Spleen (tissue), 11 donors: Measurements from ENCODE around the gene SDK2. TPM values are rescaled to one million over a fixed set of nuclear protein-coding genes. Genes with fewer than 3 reads are reported as not detected.

ENCODE experiments used
- DNase-seq: peaks from one replicate; pipeline ENCODE4 v3.0.0-alpha.2; 2020
- H3K27ac ChIP-seq, 8 donors: fragments of 200-600 bp; sonication (generic) in 7 of 8; 1 replicate in 4 of 8; 2 replicates in 4 of 8; pipeline versions ENCODE4 v1.5.0 to v1.8.0; 2016 to 2021; ENCODE audit warnings: inconsistent platforms in 4 of 8, mild to moderate bottlenecking in 4 of 8, moderate library complexity in 1 of 8
- H3K27me3 ChIP-seq, 7 donors: fragments of 200-600 bp; sonication (generic) in 6 of 7; replicated peaks in 1 of 7; 1 replicate in 4 of 7; 2 replicates in 3 of 7; pipeline versions ENCODE4 v1.5.0 to v1.8.0; 2016 to 2021; ENCODE audit warnings: inconsistent platforms in 3 of 7, mild to moderate bottlenecking in 1 of 7
- H3K36me3 ChIP-seq, 6 donors: fragments of 200-600 bp; sonication (generic) in 5 of 6; 1 replicate in 4 of 6; 2 replicates in 2 of 6; pipeline versions ENCODE4 v1.5.0 to v1.8.0; 2016 to 2021; ENCODE audit warnings: inconsistent platforms in 2 of 6
- H3K4me1 ChIP-seq, 6 donors: fragments of 200-600 bp; sonication (generic) in 5 of 6; 1 replicate in 3 of 6; 2 replicates in 3 of 6; pipeline versions ENCODE4 v1.5.0 to v1.8.0; 2016 to 2021; ENCODE audit warnings: inconsistent platforms in 3 of 6
- H3K4me3 ChIP-seq, 8 donors: fragments of 200-600 bp; sonication (generic) in 7 of 8; 1 replicate in 4 of 8; 2 replicates in 4 of 8; pipeline versions ENCODE4 v1.5.0 to v1.8.0; 2016 to 2021; ENCODE audit warnings: inconsistent platforms in 4 of 8, mild to moderate bottlenecking in 4 of 8, moderate library complexity in 2 of 8
- H3K9me3 ChIP-seq, 8 donors: fragments of 200-600 bp; sonication (generic) in 7 of 8; 1 replicate in 4 of 8; 2 replicates in 4 of 8; pipeline versions ENCODE4 v1.5.0 to v1.8.0; 2016 to 2021; ENCODE audit warnings: inconsistent platforms in 4 of 8
- POLR2A ChIP-seq, 3 donors: fragments of 450-650 bp; IDR thresholded peaks; one replicate each; pipeline ENCODE4 v1.5.1; 2017; ENCODE audit warnings: antibody characterized with exemption in 3 of 3, mild to moderate bottlenecking in 1 of 3
- POLR2AphosphoS5 ChIP-seq, 3 donors: sonication (generic); formaldehyde crosslinking; IDR thresholded peaks; one replicate each; pipeline ENCODE4 v1.5.1; 2017; ENCODE audit warnings: antibody characterized with exemption in 3 of 3
- WGBS, 5 donors: extraction: QIAGEN DNeasy Blood & Tissue Kit in 3 of 5; methylation state at CpG; one replicate each; pipeline versions ENCODE4 v1.1.5 to v1.1.7; 2013 to 2018; 5-methylcytosine and 5-hydroxymethylcytosine counted together
- intact Hi-C: fragments of 100-400 bp; cut with DNase I; formaldehyde crosslinking; loops from one replicate; pipeline ENCODE4 v1.15.0; 2023; ENCODE audit warnings: low total_unique reads
- polyA plus RNA-seq, 3 donors: library from polyadenylated mRNA; stranded (reverse); fragments of 200-250 nt; gene quantifications; one replicate each; pipeline ENCODE4 v1.2.1, GENCODE V29; 2013
- total RNA-seq, 7 donors: library from RNA; depleted of rRNA in 3 of 7; stranded (reverse); fragments of >200 nt in 3 of 7; fragmentation: NEBNext Ultra II Directional in 4 of 7; extraction: Animal tissue kit (Norgen Biotek cat#: 25700) in 4 of 7; gene quantifications; one replicate each; pipeline versions ENCODE4 v1.1.0 to v1.2.1, GENCODE V29; 2016 to 2021
- TF ChIP-seq, protein P1 (sequence below), 11 experiments: fragments of 200-600 bp in 7 of 11; fragments of 450-650 bp in 4 of 11; sonication (generic) in 4 of 11; IDR thresholded peaks in 8 of 11; conservative IDR thresholded peaks in 3 of 11; 1 replicate in 7 of 11; 2 replicates in 4 of 11; pipeline versions ENCODE4 v1.4.0 to v1.8.0; 2016 to 2021; ENCODE audit warnings: antibody characterized with exemption in 11 of 11, inconsistent platforms in 4 of 11, mild to moderate bottlenecking in 1 of 11
- donor health status: healthy with polysubstance abuse.
- donor health status: DM: no; HTN: no; CAD: no; lungs with moderate emphysema.
- donor health status: DM: no; HTN: no; CAD: no.
- donor health status: Bipolar disorder and iron deficiency.
- donor health status: healthy.
- donor health status: DM: no; HTN: no; CAD: no.
- donor health status: DM: yes; HTN: yes; CAD: no.

Gene SDK2
- total and polyA plus RNA-seq, 10 donors, result 0.86 to 16.5 (median 9.7) TPM

DNA sequence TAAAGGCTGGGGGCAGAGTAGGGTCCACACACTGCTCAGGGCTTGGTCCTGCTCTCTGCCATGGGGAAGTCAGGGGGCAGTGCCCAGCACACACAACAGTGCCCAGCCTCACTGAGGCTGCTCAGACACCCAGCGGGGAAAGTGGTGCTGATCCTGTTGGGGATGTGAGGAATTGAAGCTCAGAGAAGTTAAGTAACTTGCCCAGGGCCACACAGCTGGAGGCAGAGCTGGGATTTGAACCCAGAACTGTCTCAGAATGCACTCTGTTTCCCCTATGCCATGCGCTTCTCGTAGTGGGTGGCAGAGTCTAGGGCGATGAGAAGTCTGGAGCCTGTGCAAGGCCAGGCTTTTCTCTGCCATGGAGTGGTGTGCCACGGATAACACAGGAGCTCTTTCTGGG is 59.3 kb downstream of the SDK2 start:
- H3K9me3 ChIP-seq, result no peaks in the 10 kb centered on the region
- peaks cover 12 to 52% (median 27%) of the 10 kb centered on the region in 6 donors for H3K4me1 ChIP-seq
- no peak overlapping the region for H3K27ac ChIP-seq
- no peaks in the 10 kb centered on the region for H3K36me3 ChIP-seq
- no peak overlapping the region for H3K4me3 ChIP-seq
- DNase-seq, result no peak
- intact Hi-C loops, result no loop called here
- no peak for TF ChIP-seq POLR2A (IDR thresholded peaks at IDR 0.05)
- WGBS, 5 donors, result 91 to 97% (median 96%) methylated on average over 4 to 5 of the region's 5 CpGs
- no peaks in the 10 kb centered on the region for H3K27me3 ChIP-seq

DNA sequence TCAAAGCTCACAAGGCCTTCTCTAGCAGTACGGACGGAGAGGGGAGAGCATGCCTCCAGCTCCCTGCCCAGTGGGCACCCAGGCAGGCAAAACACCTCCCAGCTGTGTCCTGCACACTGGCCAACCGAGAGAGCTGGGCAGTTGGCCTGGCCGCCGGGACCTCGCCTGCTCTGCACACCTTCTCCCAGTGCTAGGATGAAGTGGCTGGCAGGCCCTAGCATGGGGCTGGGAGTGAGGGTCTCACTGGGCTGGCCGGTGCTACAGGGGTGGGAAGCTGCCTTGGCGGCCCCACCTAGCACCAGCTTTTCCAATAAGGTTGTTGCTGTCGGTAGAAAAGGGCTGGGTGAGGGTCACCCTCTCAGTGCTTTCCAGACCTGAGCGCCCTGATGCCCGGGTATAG is 60.2 kb downstream of the SDK2 start:
- DNase-seq, result no peak
- TF ChIP-seq, protein P1, sequence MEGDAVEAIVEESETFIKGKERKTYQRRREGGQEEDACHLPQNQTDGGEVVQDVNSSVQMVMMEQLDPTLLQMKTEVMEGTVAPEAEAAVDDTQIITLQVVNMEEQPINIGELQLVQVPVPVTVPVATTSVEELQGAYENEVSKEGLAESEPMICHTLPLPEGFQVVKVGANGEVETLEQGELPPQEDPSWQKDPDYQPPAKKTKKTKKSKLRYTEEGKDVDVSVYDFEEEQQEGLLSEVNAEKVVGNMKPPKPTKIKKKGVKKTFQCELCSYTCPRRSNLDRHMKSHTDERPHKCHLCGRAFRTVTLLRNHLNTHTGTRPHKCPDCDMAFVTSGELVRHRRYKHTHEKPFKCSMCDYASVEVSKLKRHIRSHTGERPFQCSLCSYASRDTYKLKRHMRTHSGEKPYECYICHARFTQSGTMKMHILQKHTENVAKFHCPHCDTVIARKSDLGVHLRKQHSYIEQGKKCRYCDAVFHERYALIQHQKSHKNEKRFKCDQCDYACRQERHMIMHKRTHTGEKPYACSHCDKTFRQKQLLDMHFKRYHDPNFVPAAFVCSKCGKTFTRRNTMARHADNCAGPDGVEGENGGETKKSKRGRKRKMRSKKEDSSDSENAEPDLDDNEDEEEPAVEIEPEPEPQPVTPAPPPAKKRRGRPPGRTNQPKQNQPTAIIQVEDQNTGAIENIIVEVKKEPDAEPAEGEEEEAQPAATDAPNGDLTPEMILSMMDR (IDR thresholded peaks at IDR 0.05 in 8 of 11, conservative IDR thresholded peaks at IDR 0.05 in 3 of 11), result no peak

DNA sequence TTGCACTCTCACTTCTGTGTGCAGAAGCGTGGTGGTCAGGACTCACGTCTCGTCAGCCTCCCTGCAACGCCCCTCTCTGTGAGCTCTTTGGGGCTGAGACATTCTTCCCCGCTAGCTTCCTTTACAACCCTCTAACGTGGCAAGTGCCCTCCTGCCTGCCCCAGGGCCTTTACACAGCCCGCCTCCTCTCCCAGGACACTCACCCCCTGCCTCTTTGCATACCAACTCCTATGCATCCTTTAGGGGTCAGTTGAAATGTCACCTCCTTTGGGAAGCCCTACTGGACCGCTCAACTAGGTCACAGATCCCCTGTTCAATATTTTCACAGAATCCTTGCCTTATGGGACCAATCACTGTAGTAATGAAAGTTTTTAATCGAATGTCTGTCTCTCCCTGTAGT is 61.4 kb downstream of the SDK2 start:
- H3K4me3 ChIP-seq, result no peak overlapping the region
- TF ChIP-seq, protein P1 (IDR thresholded peaks at IDR 0.05 in 8 of 11, conservative IDR thresholded peaks at IDR 0.05 in 3 of 11), result no peak
- no peak for TF ChIP-seq POLR2A (IDR thresholded peaks at IDR 0.05)
- TF ChIP-seq POLR2AphosphoS5 (IDR thresholded peaks at IDR 0.05), result no peak
- peaks cover 0 to 35% (median 12%) of the 10 kb centered on the region in 6 donors for H3K4me1 ChIP-seq
- no peaks in the 10 kb centered on the region for H3K27me3 ChIP-seq
- WGBS, 5 donors, result 82 to 83% (median 82%) methylated on average over 9 of the region's 9 CpGs
- no peak overlapping the region for H3K27ac ChIP-seq
- no peak for DNase-seq
- intact Hi-C loops, result no loop called here
- H3K9me3 ChIP-seq, result no peaks in the 10 kb centered on the region
- no peaks in the 10 kb centered on the region for H3K36me3 ChIP-seq

More for the DNA sequence above, 60.2 kb downstream of the SDK2 start:
- Histone ChIP-seq H3K36me3 (no peaks in the 10 kb centered on the region), H3K4me3 (no peak overlapping the region), H3K27ac (no peak overlapping the region), H3K27me3 (no peaks in the 10 kb centered on the region), H3K9me3 (no peaks in the 10 kb centered on the region), H3K4me1 (peaks cover 4 to 43% (median 20%) of the 10 kb centered on the region in 6 donors)
- WGBS, 5 donors, result 86 to 96% (median 90%) methylated on average over 8 to 11 of the region's 11 CpGs
- intact Hi-C loops, result no loop called here

DNA sequence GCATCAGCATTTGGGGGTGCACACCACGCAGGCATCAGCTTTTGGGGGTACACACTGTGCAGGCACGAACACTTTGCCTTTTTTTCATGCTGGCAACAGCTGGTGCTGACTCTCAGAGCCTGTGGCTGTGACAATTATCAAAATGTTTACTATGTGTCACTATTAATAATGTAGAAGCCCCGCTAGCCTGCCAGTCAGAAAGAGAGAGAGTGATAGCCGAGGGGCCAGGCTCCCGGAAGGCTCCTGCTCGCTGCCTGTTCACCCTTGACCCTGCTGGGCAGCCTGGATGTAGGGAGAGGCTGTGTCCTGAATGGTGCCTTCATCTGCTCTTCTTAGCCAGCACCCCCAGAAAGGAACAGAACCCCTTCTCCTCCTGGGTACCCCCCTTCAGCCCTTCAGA is 61.9 kb downstream of the SDK2 start:
- Histone ChIP-seq H3K4me1 (peaks cover 0 to 34% (median 7%) of the 10 kb centered on the region in 6 donors), H3K9me3 (no peaks in the 10 kb centered on the region), H3K27me3 (no peaks in the 10 kb centered on the region), H3K27ac (no peak overlapping the region), H3K4me3 (no peak overlapping the region), H3K36me3 (no peaks in the 10 kb centered on the region)
- no peak for TF ChIP-seq POLR2A (IDR thresholded peaks at IDR 0.05)
- intact Hi-C loops, result no loop called here
- 66 to 87% (median 75%) methylated on average over 6 of the region's 6 CpGs for WGBS, 5 donors
- no peak for DNase-seq

DNA sequence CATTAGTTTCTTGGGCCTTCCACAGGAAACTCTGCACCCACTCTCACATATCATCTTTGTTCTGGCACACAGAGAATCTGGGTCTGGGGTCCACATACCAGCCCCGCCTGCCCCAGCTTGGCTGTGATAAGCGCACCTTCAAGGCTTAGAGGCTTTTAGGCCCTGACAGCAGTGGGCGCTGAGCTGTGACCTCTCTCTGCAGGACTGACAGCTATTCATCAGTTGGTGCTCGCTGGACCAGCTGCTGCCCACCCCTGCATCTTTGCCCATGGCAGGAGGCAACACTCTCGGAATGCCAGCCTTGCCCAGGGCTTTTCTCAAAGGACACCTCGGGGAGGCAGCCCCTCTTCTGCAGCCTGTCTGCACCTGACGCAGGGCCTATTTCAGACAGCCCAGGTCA is 62.9 kb downstream of the SDK2 start:
- no peak for DNase-seq
- H3K36me3 ChIP-seq, result no peaks in the 10 kb centered on the region
- peaks cover 0 to 32% (median 4%) of the 10 kb centered on the region in 6 donors for H3K4me1 ChIP-seq
- no peaks in the 10 kb centered on the region for H3K27me3 ChIP-seq
- TF ChIP-seq POLR2A (IDR thresholded peaks at IDR 0.05), result no peak
- TF ChIP-seq, protein P1 (IDR thresholded peaks at IDR 0.05 in 8 of 11, conservative IDR thresholded peaks at IDR 0.05 in 3 of 11), result no peak
- TF ChIP-seq POLR2AphosphoS5 (IDR thresholded peaks at IDR 0.05), result no peak
- intact Hi-C loops, result no loop called here
- no peak overlapping the region for H3K4me3 ChIP-seq
- H3K9me3 ChIP-seq, result no peaks in the 10 kb centered on the region
- WGBS, 5 donors, result 85 to 98% (median 88%) methylated on average over 7 of the region's 7 CpGs
- H3K27ac ChIP-seq, result no peak overlapping the region
